GM19397 (cell line): ENCODE results near the gene TNFRSF19.

Experiments
- ATAC-seq: cut with Tn5 transposase; IDR thresholded peaks from one replicate; pipeline ENCODE4 v1.9.1; 2021; ENCODE audit warnings: mild to moderate bottlenecking, moderate library complexity; ENCODE audit not compliant: unreplicated experiment

The TNFRSF19 gene

DNA sequence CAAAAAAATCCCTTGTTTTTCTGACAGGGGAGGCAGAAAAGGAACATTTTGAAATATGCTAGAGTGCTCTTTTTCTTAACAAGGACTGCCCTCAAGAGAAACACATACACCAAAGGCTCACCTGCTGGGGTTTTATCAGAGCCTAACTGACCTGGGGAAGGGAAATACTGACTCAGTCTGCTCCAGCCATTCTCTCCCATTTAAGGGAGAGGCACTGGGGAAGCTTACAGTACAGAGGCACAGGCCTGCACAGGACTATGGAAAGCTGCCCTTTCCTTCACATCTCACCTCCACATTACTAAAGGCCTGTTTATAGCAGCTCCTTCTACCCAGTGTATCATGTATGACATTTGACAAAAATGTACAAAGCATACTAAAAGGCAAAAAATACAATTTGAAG, 30.3 kb downstream of the TNFRSF19 start:
- ATAC-seq = no peak

DNA sequence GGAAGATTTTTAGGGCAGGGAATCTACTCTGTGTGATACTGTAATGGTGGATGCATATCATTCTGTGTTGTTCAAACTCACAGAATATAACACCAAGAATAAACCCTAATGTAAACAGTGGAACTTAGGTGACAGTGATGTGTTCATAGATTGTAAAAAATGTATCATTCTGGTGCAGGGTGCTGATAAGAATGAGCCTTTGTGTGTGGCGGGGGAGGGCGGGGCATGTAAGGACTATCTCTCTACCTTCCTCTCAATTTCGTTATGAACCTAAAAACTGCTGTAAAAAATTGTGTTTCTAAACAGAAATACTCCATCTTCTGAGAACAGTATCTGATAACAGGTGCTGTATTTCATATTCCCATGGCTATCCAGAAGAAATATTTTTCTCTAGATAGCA, 35.6 kb downstream of the TNFRSF19 start:
- ATAC-seq = no peak

GRCh38 chr13:23608138-23608537, 37.9 kb downstream of the TNFRSF19 start:
- no peak for ATAC-seq

- ATAC-seq = peak; percentile 16
These were observed 38.6 kb downstream of the TNFRSF19 start for GRCh38 chr13:23608701-23609413.

DNA sequence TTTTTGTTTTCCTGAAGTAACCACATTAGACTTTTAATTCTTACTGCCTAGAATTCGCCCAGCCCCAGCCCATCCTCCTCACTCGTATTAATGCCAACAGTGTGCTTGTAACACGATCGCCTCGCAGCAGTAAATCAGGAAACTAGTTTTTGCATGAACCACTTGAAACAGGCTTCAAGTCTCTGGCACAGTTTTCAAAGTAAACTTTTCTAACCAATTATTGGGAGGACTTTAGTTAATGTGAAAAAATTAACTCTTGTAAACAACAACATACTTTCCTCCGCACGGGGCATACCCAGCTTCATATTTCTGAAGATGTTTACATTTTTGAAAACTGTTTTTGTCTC, 39.2 kb downstream of the TNFRSF19 start:
- peak; percentile 51 for ATAC-seq

DNA sequence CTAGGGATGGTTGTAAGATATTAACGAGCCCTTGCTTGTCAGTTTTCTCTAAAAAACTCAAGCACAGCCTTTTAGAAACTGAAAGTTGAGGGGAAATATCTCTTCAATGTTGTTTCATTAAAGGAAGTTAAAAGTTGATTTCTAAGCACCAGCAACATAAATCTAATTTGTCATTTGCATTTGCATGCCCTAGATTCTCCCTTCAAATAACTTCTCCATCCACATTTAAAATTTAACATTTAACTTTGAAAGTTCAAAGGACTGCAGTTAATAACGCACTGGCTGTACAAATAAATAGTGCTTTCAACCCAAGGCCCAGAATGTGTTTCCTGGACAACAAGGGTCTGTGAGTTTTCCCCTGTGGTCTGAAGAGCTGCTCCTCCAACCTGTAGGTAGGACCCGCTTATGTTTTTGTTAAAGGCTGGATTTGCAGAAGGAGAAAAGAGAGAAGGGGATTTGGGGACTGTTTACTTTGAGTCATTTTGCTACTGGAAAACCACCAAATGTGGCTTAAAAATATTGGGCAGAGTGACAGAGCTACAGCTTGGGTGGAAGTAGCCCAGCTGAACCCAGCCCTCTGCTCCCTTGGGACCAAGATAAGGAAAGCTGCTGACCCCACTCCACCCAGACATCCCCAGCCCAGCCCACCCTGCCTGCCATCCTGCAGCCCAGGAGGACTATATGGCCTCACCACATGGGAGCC, 39.8 kb downstream of the TNFRSF19 start:
- ATAC-seq = peak; percentile 32

DNA sequence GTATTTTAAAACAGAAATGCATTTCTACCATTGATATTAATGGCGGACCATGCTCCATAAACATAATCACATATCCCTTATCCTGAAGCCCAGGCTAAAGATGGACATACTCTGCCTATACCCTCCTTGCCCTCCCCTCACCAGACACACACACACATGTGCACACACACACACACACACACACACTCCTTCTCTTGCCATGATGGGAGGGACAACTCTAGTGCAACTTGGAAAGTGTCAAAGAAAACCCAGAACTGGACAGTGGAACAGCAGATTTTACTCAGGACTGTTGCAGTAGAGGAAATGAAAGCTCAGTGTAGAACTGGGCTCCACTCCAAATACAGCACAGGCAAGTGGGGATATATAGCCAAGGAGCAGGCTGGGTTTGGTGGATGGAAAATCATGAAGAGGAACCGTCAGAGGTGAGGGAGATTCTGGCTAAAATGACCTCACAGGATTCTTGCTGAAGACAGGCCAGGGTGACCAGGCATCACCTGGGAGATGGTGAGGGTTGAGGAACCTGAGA, 40.8 kb downstream of the TNFRSF19 start:
- ATAC-seq = no peak

DNA sequence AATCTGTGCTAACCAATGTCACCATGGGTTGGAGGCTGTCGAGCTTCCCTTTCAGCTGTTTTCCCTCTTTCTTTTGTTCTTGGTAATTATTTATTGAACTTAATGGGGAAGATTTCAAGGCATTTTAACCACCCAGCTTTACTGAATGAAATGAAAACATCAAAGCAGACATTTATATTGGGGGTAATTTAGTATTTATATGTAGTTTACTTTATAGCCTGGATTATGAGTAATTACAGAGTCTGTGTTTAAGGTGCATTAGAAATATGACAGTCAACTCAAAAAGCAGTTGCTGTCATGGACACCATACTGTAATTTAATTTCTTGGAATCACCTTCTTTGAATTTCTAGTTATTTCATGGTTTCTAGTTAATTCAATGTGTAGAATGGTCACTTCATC, 42.0 kb downstream of the TNFRSF19 start:
- no peak for ATAC-seq

DNA sequence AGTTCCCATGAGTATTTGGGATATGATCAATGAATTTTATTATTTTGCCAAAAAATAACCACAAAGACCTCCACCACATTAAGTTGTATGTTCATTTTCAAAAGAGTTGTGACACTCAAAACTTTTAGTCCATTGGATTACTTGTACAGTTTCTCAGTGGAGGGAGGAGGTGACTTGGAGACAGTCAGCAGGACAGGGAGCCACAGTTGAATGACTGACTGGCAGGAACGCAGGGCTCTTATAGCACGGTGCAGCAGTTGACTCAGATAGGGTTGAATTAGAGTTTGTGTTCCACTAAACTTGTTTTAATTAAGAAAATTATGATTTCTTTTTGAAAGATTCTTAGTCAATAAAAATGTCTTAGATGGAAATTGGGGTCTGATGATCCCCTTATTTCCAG, 42.5 kb downstream of the TNFRSF19 start:
- ATAC-seq = no peak

DNA sequence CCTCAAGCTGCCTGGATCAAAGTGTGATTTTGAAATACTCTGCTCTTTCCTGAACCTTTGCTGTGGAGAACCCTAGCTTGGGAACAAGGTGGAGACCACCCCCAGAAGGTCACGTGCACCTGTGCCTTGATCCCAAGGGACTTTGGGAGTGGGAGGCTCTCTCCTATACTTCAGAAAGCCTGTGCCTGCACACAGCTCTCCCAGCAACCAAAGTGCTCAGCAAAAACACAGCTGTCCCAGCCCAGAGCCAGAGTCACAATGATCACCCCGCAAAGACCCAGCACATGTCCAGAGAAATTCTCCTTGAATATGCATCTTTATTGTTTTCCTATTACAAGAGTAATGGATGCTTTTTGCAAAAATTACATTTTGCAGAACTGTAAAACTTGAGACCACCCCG, 43.4 kb downstream of the TNFRSF19 start:
- no peak for ATAC-seq

DNA sequence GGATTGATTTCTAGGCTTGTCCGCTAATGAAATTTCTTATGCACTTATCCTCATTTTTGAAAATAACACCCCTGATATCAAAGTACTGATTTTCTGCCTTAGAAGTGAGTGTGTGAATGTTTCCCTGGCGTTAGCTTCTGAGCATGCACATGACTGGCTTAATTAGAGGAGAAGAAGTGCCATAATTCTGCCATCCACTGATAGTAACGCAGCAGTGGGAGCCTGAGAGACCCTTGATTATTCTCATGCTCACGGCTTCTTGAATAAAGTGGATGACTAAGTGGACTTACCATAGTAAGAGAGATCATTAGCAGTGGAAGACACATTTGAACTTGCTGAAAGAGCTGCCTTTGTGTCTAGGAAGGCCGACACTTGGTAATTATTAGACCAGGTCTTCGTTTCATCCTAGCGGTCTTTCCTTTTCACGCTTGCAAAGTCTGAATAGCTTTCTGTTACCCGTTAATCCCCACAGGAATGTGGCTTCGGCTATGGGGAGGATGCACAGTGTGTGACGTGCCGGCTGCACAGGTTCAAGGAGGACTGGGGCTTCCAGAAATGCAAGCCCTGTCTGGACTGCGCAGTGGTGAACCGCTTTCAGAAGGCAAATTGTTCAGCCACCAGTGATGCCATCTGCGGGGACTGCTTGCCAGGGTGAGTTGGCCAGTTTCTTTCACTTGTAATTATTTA, 45.3 kb downstream of the TNFRSF19 start:
- no peak for ATAC-seq

GRCh38 chr13:23616228-23616627, 46.0 kb downstream of the TNFRSF19 start:
- ATAC-seq = no peak

GRCh38 chr13:23617551-23618024, 47.4 kb downstream of the TNFRSF19 start:
- no peak for ATAC-seq

GRCh38 chr13:23618341-23618740, 48.1 kb downstream of the TNFRSF19 start:
- ATAC-seq = no peak

DNA sequence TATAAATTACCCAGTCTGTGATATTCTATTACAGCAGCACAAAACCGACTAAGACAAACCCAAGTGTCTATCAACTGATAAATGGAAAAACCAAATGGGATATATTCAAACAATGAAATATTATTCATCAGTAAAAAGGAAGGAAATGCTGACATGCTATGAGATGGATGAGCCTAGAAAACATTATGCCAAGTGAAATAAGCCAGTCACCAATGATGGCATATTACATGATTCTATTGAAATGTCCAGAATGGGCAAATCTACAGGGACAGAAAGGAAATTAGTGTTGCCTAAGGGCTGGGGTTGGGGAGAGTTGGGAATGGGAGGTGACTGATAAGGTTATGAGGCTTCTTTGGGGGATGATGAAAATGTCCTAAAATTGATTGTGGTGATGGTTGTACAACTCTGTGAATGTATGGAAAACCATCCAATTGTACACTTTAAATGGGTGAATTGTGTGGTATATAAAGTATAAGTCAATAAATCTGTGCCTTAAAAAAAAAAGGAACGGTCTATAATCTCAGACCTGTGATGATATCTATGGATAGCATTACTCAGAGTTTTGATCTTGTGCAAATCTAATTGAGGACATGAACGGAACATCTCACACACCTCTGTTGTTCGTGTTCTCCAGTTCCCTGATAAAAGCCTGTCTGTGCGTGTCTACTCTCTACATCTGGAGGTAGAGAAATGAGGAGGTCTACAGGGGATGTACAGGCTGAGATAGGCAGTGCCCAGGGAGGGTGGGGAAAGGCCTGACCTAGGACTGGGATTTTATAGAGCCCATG, 49.0 kb downstream of the TNFRSF19 start:
- no peak for ATAC-seq

DNA sequence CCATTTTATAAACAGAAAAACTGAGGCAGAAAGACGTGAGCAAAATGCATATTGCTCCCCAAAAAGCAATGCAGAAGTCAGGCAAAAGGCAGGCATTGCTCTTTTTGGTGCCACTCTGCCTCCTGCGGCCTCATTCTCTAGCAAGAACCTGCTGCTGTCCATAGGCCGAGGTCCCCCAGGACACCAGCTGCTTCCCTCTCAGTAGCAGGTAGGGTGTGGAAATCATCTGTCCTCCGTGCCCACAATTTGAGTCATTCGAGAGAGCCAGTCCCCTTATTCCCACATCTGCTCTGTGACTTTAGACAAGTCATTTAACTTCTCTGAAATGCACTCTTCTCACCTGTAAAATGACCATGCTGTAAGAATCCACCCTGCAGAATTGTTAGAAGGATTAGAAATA, 50.0 kb downstream of the TNFRSF19 start:
- ATAC-seq = no peak

GRCh38 chr13:23620613-23621315, 50.6 kb downstream of the TNFRSF19 start:
- ATAC-seq = no peak

GRCh38 chr13:23621316-23621645, 51.1 kb downstream of the TNFRSF19 start:
- ATAC-seq = no peak

DNA sequence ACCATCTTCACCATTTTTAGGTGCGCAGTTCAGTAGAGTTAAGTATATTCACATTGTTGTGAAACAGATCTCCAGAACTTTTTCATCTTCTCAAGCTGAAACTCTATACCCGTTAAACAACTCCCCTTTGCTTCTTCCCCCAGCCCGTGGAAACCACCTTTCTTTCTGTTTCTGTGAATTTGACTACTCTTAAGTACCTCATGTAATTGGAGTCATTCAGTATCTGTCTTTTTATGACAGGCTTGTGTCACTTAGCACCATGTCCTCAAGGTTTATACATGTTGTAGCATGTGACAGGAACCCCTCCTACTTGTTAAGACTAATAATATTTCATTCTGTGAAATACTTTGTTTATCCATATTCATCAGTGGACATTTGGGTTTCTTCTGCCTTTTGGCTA, 52.8 kb downstream of the TNFRSF19 start:
- ATAC-seq = no peak

GRCh38 chr13:23623394-23623793, 53.2 kb downstream of the TNFRSF19 start:
- no peak for ATAC-seq
